Measurements from ENCODE around the gene CAST.
A peak's percentile ranks its signal among the peaks of the same experiment; 100 is the strongest.

The CAST gene

DNA sequence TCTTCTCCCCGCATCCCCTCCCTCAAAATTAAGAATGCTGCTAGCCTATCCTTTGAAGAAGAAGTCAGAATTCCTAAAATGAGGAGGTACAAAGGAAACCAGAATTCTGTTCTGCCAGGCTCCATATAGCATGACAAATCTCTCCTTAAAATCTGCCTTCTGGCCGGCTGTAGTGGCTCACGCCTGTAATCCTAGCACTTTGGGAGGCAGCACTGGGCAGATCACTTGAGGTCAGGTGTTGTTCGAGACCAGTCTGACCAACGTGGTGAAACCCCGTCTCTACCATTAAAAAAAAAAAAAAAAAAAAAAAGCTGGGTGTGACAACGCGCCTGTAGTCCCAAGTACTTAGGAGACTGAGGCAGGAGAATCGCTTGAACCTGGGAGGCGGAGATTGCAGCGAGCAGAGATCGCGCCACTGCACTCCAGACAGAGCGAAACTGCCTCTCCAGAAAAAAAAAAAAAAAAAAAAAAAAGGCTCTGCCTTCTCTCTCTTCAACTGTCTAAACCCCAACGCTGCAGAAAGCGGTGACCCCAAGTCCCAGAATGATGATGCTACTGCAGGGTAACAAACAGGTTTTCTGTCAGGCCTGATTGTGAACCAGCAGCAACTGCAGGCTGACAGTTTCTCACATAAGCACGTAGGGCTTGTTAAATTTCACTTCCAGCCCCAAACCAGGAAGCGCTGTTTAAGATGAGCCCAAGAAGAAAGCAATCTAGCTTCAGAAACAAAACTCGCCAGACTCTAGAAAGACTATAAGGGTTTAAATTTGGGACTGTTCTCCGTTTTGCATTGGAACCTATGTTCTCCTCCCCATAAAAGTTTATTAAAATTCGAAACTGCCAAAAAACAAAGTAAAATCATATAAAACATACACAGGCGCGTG lies 963 bp upstream of the CAST start:
- H3K9ac ChIP-seq (ENCODE audit: low read length), result peak overlapping the region; percentile 39
- H3K27me3 ChIP-seq (ENCODE audit: control insufficient read depth, insufficient read depth, low read length), result no peaks in the 10 kb centered on the region
- no peaks in the 10 kb centered on the region for H3K4me1 ChIP-seq (ENCODE audit: control insufficient read depth, insufficient read depth, low read length)
- H3K36me3 ChIP-seq (ENCODE audit: control insufficient read depth, insufficient read depth, low read length), result no peaks in the 10 kb centered on the region
- peak overlapping the region; percentile 99 for H3K4me3 ChIP-seq (ENCODE audit: low read length)
- H3K27ac ChIP-seq (ENCODE audit: low read depth, low read length), result peak overlapping the region; percentile 99

DNA sequence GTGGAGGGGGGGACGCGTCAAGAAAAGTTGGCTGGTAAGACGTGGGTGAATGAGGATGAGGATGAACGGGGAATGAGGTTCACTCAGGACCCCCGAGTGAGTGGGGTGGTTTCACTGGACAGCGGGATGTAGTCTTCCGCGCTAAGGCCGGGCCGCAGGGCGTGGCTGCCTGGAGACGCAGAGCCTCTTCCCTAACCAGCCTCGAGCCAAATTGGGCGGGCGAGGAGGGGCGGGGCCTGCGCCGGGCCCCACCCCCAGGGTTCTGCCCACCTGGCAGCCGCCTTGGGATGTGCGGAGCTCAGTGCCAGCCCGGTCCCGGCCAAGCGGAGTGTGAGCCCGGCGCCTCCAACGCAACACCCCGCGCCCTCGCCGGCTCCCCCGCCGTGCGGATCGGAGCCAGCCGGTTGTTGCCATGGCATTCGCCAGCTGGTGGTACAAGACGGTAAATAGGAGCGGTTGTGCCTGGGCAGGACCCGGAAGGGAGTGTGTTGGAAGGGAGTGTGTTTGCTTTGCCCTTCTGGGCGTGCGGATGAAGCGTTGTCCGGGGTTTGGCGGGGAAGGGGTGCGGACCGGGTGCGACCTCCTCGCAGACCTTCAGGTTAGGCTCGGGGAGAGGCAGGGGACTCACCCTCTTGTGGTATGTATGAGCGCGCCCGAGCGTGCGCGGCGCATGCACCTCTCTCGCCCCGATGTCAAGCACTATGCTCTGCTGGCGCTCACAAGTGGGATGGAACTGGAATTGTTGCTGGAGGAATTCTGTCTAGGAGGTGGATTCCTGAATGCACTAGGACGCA lies 746 bp downstream of the CAST start:
- peak overlapping the region; percentile 99 for H3K27ac ChIP-seq (ENCODE audit: low read depth, low read length)
- peak overlapping the region; percentile 98 for H3K9ac ChIP-seq (ENCODE audit: low read length)
- H3K36me3 ChIP-seq (ENCODE audit: control insufficient read depth, insufficient read depth, low read length), result no peaks in the 10 kb centered on the region
- peak overlapping the region; percentile 99 for H3K4me3 ChIP-seq (ENCODE audit: low read length)
- no peaks in the 10 kb centered on the region for H3K4me1 ChIP-seq (ENCODE audit: control insufficient read depth, insufficient read depth, low read length)
- H3K27me3 ChIP-seq (ENCODE audit: control insufficient read depth, insufficient read depth, low read length), result no peaks in the 10 kb centered on the region

DNA sequence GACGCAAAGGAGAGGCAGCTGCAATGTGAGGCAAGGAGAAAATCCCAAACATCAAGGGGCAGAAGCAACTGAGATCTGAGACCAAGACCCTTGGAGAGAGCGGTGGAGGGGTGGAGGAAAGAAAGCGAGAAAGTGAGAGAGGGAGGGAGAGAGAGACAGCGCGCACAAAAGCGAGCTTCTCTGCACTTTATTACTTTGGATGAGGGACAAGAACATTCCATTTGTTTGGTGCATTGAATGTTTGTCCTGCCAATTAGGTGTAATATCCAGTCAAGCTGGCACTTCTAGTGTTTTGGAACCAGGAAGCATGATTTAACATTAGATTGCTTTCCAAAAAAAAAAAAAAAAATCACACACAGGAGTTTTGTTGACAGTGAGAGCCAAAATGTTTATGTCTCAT lies 1.4 kb downstream of the CAST start:
- Histone ChIP-seq H3K9ac (ENCODE audit: low read length) (no peak overlapping the region), H3K36me3 (ENCODE audit: control insufficient read depth, insufficient read depth, low read length) (no peaks in the 10 kb centered on the region), H3K4me3 (ENCODE audit: low read length) (peak overlapping the region; percentile 99), H3K27ac (ENCODE audit: low read depth, low read length) (peak overlapping the region; percentile 99), H3K4me1 (ENCODE audit: control insufficient read depth, insufficient read depth, low read length) (peaks cover 2% of the 10 kb centered on the region), H3K27me3 (ENCODE audit: control insufficient read depth, insufficient read depth, low read length) (no peaks in the 10 kb centered on the region)

DNA sequence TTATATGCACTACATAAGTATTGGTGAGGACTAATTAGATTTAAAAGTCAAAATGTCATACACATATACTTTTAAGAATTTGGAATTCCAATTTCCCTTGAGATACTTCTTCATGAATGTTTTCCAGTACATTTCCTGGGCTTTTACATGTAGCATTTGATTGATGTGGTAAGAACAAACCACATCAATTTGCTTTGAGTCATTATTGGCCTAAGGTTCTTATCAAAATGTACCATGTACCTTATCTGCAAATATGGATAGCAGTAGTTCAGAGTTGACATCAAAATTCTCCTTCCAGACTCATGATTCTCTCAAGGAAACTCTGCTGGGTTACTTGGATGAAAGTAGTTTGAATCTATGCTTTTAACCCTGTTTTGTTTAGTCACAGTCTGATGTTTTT lies 2.5 kb downstream of the CAST start:
- no peaks in the 10 kb centered on the region for H3K27me3 ChIP-seq (ENCODE audit: control insufficient read depth, insufficient read depth, low read length)
- no peak overlapping the region for H3K9ac ChIP-seq (ENCODE audit: low read length)
- peaks cover 2% of the 10 kb centered on the region for H3K4me1 ChIP-seq (ENCODE audit: control insufficient read depth, insufficient read depth, low read length)
- no peak overlapping the region for H3K4me3 ChIP-seq (ENCODE audit: low read length)
- peak overlapping the region; percentile 13 for H3K27ac ChIP-seq (ENCODE audit: low read depth, low read length)
- H3K36me3 ChIP-seq (ENCODE audit: control insufficient read depth, insufficient read depth, low read length), result no peaks in the 10 kb centered on the region

DNA sequence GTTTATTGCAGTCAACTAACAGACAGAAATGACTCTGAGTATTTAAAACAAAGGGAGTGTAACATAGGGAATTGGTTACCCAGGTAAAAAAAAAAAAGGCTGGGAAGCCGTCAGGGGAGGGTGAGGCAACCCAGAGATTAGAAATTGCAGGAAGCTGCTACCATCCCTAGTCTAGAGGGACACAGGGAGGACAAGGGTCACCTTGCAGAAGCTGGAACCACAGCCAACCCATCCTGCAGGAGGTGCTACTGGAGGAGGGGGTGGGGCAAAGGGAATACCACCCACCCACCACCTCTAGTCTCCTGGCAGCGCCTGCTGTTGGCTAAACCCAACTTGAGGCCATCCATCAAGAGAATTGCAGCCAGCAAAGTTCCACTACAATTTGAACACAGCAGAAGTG lies 6.5 kb downstream of the CAST start:
- Histone ChIP-seq H3K36me3 (ENCODE audit: control insufficient read depth, insufficient read depth, low read length) (no peaks in the 10 kb centered on the region), H3K4me1 (ENCODE audit: control insufficient read depth, insufficient read depth, low read length) (peaks cover 2% of the 10 kb centered on the region), H3K27me3 (ENCODE audit: control insufficient read depth, insufficient read depth, low read length) (no peaks in the 10 kb centered on the region), H3K9ac (ENCODE audit: low read length) (no peak overlapping the region), H3K4me3 (ENCODE audit: low read length) (no peak overlapping the region), H3K27ac (ENCODE audit: low read depth, low read length) (no peak overlapping the region)

DNA sequence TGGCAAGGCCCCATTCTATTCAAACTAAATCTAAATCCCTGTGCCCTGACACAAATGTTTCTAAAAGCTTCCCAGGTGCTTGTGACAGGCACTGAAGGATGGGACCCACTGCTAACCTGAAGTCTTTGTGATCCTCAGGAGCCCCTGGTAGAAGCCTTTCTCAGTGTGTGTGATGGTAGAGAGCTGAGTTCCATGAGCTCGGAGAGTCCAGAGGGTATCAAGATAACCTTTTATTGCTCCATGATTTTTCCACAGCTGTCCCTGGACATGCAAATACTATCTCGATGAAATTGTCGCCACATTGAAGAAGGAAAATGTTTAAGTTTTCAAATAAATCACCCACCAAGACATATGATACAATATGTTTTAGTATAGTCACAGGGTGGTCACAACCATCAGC lies 7.7 kb downstream of the CAST start:
- Histone ChIP-seq H3K27ac (ENCODE audit: low read depth, low read length) (no peak overlapping the region), H3K36me3 (ENCODE audit: control insufficient read depth, insufficient read depth, low read length) (no peaks in the 10 kb centered on the region), H3K4me3 (ENCODE audit: low read length) (no peak overlapping the region), H3K27me3 (ENCODE audit: control insufficient read depth, insufficient read depth, low read length) (no peaks in the 10 kb centered on the region), H3K4me1 (ENCODE audit: control insufficient read depth, insufficient read depth, low read length) (peaks cover 2% of the 10 kb centered on the region), H3K9ac (ENCODE audit: low read length) (no peak overlapping the region)

DNA sequence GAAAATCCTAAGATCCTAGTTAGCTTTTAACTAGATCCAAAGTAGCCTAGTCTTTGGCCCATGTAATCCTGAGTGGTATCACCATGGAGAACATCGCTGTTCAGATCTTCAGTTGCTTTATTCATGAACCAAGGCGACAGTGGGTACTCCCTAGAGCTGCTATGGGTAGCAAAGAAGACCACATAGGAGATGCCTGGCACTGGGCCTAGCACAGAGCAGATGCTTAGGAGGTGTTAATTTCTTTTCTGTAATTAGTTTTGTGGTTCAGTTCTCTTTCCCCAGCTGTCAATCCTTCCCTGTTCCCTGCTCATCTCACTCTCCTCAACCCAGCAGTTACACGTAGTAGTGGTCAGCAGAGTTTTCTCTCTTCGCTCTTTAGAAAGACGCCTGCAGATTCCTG lies 9.3 kb downstream of the CAST start:
- Histone ChIP-seq H3K4me3 (ENCODE audit: low read length) (no peak overlapping the region), H3K4me1 (ENCODE audit: control insufficient read depth, insufficient read depth, low read length) (peaks cover 2% of the 10 kb centered on the region), H3K9ac (ENCODE audit: low read length) (no peak overlapping the region), H3K27ac (ENCODE audit: low read depth, low read length) (no peak overlapping the region), H3K27me3 (ENCODE audit: control insufficient read depth, insufficient read depth, low read length) (no peaks in the 10 kb centered on the region), H3K36me3 (ENCODE audit: control insufficient read depth, insufficient read depth, low read length) (no peaks in the 10 kb centered on the region)

DNA sequence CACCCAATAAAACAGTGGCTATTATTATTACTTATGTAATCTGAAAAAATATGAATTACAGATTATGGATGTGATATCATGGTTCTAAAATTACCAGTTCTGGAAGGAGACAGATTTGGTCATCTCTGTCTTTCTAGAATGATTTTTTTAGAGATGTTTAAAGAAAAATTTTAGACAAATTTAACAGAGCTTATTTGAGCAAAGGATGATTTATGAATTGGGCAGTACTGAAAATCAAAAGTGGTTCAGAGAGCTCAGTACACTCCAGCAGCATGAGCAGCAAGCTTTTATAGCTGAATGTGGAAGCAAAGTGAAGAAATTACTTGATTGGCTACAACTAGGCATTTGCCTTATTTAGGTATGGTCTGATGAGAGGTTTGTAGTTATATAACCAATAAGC lies 11.0 kb downstream of the CAST start:
- no peak overlapping the region for H3K27ac ChIP-seq (ENCODE audit: low read depth, low read length)
- no peak overlapping the region for H3K4me3 ChIP-seq (ENCODE audit: low read length)
- no peak overlapping the region for H3K9ac ChIP-seq (ENCODE audit: low read length)
- H3K36me3 ChIP-seq (ENCODE audit: control insufficient read depth, insufficient read depth, low read length), result no peaks in the 10 kb centered on the region
- H3K4me1 ChIP-seq (ENCODE audit: control insufficient read depth, insufficient read depth, low read length), result peaks cover 2% of the 10 kb centered on the region
- H3K27me3 ChIP-seq (ENCODE audit: control insufficient read depth, insufficient read depth, low read length), result no peaks in the 10 kb centered on the region

DNA sequence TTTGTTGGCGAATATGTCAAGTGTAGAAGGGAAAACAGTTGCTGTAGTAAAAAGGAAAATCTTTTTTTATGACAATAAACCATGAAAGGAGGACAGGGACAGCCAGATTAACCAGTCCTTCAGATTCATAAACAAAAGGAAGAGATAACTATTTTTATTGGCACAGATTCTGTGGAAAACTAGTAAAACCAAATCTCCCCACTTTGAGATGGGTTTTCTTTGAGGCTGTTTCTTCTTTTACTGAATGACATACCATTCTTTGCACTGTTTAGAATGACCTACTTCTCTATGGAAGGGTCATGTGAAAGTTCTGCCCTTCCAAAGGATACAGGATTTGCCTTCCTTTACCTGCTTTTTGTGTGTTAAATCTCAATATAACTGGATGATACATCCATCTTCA lies 13.7 kb downstream of the CAST start:
- no peaks in the 10 kb centered on the region for H3K4me1 ChIP-seq (ENCODE audit: control insufficient read depth, insufficient read depth, low read length)
- H3K36me3 ChIP-seq (ENCODE audit: control insufficient read depth, insufficient read depth, low read length), result no peaks in the 10 kb centered on the region
- H3K9ac ChIP-seq (ENCODE audit: low read length), result no peak overlapping the region
- H3K27me3 ChIP-seq (ENCODE audit: control insufficient read depth, insufficient read depth, low read length), result no peaks in the 10 kb centered on the region
- no peak overlapping the region for H3K27ac ChIP-seq (ENCODE audit: low read depth, low read length)
- no peak overlapping the region for H3K4me3 ChIP-seq (ENCODE audit: low read length)

DNA sequence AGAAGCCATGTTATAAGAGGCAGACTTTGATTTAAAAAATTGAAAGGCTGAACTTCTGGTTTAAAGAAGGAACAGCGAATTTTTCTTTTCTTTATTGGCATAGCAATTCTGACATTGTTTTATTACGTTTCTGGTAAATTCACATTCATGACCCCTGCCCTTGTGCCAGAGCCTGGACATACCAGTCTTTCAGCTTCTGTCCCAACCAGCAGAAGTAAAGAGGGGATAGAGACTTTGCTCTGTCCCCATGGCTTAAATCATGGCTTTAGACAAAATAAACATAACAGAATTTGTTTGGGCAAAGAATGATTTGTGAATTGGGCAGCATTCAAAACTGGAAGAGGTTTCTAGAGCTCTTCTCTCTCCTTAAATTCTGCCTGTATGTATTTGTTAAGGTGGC lies 15.3 kb downstream of the CAST start:
- Histone ChIP-seq H3K4me3 (ENCODE audit: low read length) (no peak overlapping the region), H3K36me3 (ENCODE audit: control insufficient read depth, insufficient read depth, low read length) (no peaks in the 10 kb centered on the region), H3K4me1 (ENCODE audit: control insufficient read depth, insufficient read depth, low read length) (no peaks in the 10 kb centered on the region), H3K9ac (ENCODE audit: low read length) (no peak overlapping the region), H3K27ac (ENCODE audit: low read depth, low read length) (no peak overlapping the region), H3K27me3 (ENCODE audit: control insufficient read depth, insufficient read depth, low read length) (no peaks in the 10 kb centered on the region)

DNA sequence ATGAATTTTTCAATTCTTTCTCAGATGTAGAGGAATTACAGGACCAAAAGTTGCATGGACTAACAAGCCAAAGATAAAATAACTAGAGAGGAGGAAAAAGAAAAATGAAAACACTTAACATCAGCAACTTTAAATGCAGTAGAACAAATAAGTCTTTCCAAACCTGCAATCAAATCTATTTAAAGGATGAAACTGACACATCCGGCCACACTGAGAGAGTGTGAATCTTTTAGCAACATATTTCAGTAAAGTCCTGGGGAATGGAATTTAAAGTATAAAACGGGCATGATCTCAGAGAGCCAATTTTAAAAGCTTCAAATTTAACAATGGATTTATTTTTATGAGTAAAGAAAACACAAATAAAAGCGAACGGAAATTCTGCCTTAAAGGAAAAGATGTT lies 17.1 kb downstream of the CAST start:
- no peak overlapping the region for H3K27ac ChIP-seq (ENCODE audit: low read depth, low read length)
- H3K4me1 ChIP-seq (ENCODE audit: control insufficient read depth, insufficient read depth, low read length), result no peaks in the 10 kb centered on the region
- no peaks in the 10 kb centered on the region for H3K36me3 ChIP-seq (ENCODE audit: control insufficient read depth, insufficient read depth, low read length)
- no peak overlapping the region for H3K9ac ChIP-seq (ENCODE audit: low read length)
- H3K4me3 ChIP-seq (ENCODE audit: low read length), result no peak overlapping the region
- no peaks in the 10 kb centered on the region for H3K27me3 ChIP-seq (ENCODE audit: control insufficient read depth, insufficient read depth, low read length)

DNA sequence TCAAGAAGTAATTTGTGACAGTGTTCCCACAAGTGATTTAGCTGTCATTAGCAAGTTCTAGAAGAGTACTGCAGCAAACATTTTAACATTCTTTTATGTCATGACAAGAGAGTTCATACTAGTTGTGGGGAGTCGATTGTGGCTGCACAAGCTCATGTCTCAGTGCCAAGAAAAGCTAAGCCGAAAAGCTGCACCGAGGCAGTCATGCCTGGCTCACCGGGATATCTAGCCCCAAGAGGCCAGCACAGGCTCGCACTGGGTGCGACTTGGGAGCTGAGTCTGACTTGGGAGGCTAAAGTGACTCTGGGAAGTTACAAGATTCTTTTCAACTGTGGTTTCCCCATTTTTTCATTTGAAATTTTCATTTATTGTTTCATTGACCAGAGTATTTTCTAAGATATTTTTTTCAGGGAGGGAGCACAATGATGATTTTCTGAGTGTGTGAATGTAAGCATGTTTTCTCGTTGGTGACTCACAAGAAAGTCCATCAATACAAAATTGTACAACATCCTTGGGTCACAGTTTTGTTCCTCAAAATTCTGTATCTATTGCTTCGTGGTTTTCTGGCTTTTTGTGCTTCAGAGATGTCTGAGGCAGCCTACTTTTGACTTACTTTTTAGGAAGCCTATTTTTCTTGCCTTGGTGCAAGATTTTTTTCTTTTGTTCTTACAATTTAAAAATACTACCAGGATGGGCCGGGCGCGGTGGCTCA lies 18.7 kb downstream of the CAST start:
- no peaks in the 10 kb centered on the region for H3K4me1 ChIP-seq (ENCODE audit: control insufficient read depth, insufficient read depth, low read length)
- no peak overlapping the region for H3K4me3 ChIP-seq (ENCODE audit: low read length)
- H3K9ac ChIP-seq (ENCODE audit: low read length), result no peak overlapping the region
- H3K36me3 ChIP-seq (ENCODE audit: control insufficient read depth, insufficient read depth, low read length), result no peaks in the 10 kb centered on the region
- H3K27me3 ChIP-seq (ENCODE audit: control insufficient read depth, insufficient read depth, low read length), result no peaks in the 10 kb centered on the region
- no peak overlapping the region for H3K27ac ChIP-seq (ENCODE audit: low read depth, low read length)

All from rectal smooth muscle tissue (tissue), 1 donor.